T-helper 1 cell treated with Interleukin-12 subunit alpha and Interleukin-12 subunit beta and Interleukin-4 antibody, amounts not matched to agents 30 μg/mL and 1 μg/mL, for 36 hours (primary cell): ENCODE measurements around the gene RHEB.
"Not testable (repeated sequence)": the region's sequence is repeated elsewhere in the genome, so short reads cannot be mapped to it uniquely, and the experiment has no call there.

Experiments used
- H3K27ac Mint-ChIP-seq: one replicate; pipeline ENCODE4 v1.8.0; 2021; ENCODE audit warnings: mild to moderate bottlenecking, mixed read lengths
- H3K27me3 Mint-ChIP-seq: one replicate; pipeline ENCODE4 v1.8.0; 2021; ENCODE audit warnings: low read depth, mixed read lengths
- H3K36me3 Mint-ChIP-seq: one replicate; pipeline ENCODE4 v1.8.0; 2021; ENCODE audit warnings: low read depth, mixed read lengths
- H3K4me1 Mint-ChIP-seq: one replicate; pipeline ENCODE4 v1.8.0; 2021; ENCODE audit warnings: low read depth, mixed read lengths
- H3K4me3 Mint-ChIP-seq: one replicate; pipeline ENCODE4 v1.8.0; 2021; ENCODE audit warnings: mild to moderate bottlenecking, moderate library complexity, mixed read lengths
- H3K9me3 Mint-ChIP-seq: one replicate; pipeline ENCODE4 v1.8.0; 2021; ENCODE audit warnings: mixed read lengths

Gene RHEB

DNA sequence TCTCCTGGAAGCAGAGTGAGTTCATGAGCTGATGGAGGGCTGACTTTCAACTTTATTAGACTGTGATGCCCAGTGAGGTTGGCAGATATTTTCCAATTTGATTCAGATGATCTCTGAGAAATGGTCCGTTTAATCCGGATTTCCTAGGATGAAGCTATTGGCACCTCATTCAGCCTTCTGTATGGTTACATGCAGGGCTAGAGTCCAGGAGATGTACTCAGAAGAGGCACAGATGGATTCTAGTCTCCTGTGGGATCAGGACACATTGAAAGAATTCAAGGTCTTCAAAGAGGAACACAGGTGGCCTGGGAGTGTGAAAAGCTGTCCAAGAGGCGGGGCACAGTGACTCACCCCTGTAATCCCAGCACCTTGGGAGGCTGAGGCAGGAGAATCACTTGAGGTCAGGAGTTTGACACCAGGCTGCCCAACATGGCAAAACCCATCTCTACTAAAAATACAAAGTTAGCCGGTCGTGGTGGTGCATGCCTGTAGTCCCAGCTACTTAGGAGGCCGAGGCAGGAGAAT lies 23.0 kb upstream of the RHEB start:
- H3K4me1 Mint-ChIP-seq, result peaks cover 3% of the 10 kb centered on the region
- no peak overlapping the region for H3K27ac Mint-ChIP-seq
- peaks cover 45% of the 10 kb centered on the region for H3K27me3 Mint-ChIP-seq
- no peaks in the 10 kb centered on the region for H3K9me3 Mint-ChIP-seq
- H3K36me3 Mint-ChIP-seq, result no peaks in the 10 kb centered on the region
- H3K4me3 Mint-ChIP-seq, result no peak overlapping the region

DNA sequence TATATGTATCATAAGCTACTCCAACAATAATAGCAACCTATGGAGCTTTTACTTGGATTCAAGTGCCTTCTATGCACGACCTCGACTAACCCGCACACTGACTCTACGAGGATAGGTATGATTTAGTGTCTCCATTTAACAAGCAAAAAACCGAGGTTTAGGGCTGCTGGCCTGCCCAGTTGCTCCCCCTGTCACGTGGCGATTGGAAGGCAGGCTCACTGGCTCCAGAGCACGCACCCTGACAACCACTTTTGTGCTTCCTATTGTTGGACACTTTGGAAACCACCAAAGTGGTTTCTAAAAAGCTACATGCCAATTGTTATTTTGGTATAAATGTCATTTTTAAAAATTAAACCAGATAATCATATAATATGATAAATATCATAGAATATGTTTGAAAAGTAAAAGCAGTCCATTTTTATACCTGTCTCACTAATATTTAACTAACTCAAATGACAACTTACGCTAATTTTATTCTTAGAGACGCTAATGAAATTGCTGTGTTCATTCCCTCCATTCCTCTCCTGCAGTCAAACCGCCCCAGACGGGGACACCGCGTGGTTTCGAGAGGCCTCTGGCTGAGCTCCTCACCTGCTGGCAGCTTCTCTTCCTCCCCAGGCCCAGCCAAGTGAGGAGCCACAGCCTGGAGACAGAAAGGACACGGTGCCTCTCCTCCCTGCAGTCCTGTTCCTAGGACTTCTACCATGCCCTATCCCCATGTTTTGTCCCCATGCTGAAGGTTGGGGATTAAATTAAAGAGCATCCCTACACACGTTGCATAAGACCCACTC lies 22.2 kb upstream of the RHEB start:
- H3K9me3 Mint-ChIP-seq, result no peaks in the 10 kb centered on the region
- no peak overlapping the region for H3K27ac Mint-ChIP-seq
- H3K36me3 Mint-ChIP-seq, result no peaks in the 10 kb centered on the region
- peaks cover 41% of the 10 kb centered on the region for H3K27me3 Mint-ChIP-seq
- H3K4me1 Mint-ChIP-seq, result peaks cover 3% of the 10 kb centered on the region
- H3K4me3 Mint-ChIP-seq, result no peak overlapping the region

DNA sequence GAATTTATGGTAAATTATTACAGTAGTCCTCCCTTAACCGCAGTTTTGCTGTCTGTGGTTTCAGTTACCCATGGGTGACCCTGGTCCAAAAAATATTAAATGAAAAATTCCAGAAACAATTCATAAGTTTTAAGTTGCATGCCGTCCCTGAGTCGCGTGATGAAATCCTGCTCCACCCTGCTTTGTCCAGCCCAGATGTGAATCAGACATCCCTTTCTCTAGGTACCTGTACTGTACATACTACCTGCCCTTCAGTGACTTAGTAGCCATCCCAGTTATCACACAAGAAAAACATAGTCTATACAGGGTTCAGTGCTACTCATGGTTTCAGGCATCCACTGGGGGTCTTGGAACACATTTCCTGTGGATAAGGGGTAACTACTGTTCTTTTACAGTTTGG lies 20.5 kb upstream of the RHEB start:
- H3K27me3 Mint-ChIP-seq, result peaks cover 33% of the 10 kb centered on the region
- H3K4me3 Mint-ChIP-seq, result no peak overlapping the region
- peaks cover 3% of the 10 kb centered on the region for H3K4me1 Mint-ChIP-seq
- no peaks in the 10 kb centered on the region for H3K36me3 Mint-ChIP-seq
- no peaks in the 10 kb centered on the region for H3K9me3 Mint-ChIP-seq
- no peak overlapping the region for H3K27ac Mint-ChIP-seq

DNA sequence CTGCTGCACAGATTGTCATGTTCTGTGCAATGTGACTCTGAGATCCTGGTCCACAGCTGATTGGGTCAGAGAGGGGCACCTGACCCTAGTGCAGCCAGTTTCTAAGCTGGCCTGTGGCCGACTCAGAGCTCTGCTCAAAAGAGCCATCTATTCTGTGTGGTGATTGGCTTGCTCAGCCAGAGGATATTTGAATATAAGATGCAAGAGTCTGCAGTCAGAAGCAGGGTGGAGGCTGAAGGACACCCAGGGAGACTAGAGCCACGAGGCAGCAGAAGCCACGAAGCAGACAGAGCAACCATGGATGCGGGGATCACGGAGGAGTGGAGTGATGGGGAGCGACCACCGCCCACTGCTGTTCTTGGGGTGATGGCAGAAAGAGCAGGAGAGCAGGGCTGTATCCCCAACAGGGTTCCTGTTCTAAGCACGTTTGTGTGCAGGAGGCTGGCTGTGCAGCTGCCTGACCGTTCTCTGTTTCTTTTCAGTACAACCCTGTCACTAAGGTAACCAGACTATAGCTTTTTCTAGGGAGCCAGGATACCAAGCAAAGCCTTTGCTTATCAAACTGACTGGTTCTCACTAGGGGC lies 19.5 kb upstream of the RHEB start:
- H3K4me1 Mint-ChIP-seq, result peaks cover 3% of the 10 kb centered on the region
- no peak overlapping the region for H3K4me3 Mint-ChIP-seq
- H3K36me3 Mint-ChIP-seq, result no peaks in the 10 kb centered on the region
- peaks cover 25% of the 10 kb centered on the region for H3K27me3 Mint-ChIP-seq
- H3K27ac Mint-ChIP-seq, result no peak overlapping the region
- H3K9me3 Mint-ChIP-seq, result no peaks in the 10 kb centered on the region

DNA sequence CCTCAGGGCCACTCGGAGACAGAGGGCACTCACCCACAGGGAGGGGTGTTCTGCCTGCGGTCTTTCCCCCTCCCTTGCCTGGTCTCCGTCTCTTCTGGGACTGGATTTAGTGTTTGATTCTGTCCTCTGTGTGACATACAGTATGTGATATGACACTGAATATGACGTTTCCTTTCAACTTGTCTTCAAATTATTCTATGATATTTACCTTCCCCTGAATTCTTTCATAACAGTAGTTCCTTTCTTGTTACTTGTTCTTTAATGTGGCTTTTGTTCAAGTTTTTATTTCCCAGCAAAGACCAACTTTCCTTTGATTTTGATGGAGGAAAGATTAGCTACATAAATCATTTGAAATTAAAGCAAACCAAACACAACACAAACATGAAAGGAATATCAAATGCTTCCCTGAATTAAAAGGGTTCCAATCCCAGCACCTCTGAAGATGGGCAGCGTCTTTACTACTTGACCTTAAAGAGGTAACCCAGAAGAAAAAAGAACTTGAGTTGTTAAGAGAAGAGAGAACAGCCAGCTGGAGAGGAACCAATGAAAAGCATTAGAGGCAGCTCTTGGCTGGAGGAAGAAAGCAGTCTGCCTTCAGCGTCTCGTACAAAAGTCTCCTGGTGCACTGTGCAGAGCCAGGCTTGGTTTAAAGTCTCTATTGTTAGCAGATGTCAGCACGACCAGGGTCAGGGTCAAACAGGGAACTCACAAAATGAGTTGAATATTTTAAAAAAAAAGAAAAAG lies 18.3 kb upstream of the RHEB start:
- Mint-ChIP-seq H3K27ac (no peak overlapping the region), H3K27me3 (peaks cover 23% of the 10 kb centered on the region), H3K9me3 (no peaks in the 10 kb centered on the region), H3K4me3 (no peak overlapping the region), H3K36me3 (no peaks in the 10 kb centered on the region), H3K4me1 (peaks cover 3% of the 10 kb centered on the region)

DNA sequence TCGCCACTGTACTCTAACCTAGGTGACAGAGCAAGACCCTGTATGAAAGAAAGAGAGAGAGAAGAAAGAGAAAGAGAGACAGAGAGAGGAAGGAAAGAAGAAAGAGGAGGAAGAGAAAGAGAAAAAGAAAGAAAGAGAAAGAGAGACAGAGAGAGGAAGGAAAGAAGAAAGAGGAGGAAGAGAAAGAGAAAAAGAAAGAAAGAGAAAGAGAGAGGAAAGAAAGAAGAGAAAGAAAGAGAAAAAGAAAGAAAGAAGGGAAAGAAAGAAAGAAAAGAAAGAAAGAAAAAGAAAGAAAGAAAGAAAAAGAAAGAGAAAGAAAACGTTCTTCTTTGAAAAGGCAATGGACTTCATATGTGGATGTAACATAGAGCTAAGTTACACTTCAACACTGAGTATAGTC lies 16.5 kb upstream of the RHEB start:
- not testable (repeated sequence) for H3K36me3 Mint-ChIP-seq, H3K4me3 Mint-ChIP-seq, H3K27ac Mint-ChIP-seq, H3K4me1 Mint-ChIP-seq, H3K9me3 Mint-ChIP-seq
- peaks cover 22% of the 10 kb centered on the region for H3K27me3 Mint-ChIP-seq

DNA sequence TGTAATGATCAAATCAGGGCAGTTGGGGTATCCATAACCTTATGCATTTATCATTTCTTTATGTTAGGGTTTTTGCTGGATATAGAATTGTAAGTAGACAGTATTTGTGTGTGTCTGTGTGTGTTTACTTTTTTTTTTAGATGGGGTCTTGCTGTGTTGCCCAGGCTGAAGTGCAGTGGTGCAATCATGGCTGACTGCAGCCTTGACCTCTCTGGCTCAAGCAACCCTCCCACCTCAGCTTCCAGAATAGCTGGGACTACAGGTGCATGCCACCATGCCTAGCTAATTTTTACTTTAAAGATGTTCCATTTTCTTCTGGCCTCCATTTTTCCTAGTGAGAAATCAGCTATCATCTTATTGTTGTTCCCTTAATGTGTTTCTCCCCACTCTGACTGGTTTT lies 10.1 kb upstream of the RHEB start:
- no peak overlapping the region for H3K4me3 Mint-ChIP-seq
- H3K36me3 Mint-ChIP-seq, result peaks cover 3% of the 10 kb centered on the region
- H3K27me3 Mint-ChIP-seq, result peaks cover 19% of the 10 kb centered on the region
- no peaks in the 10 kb centered on the region for H3K4me1 Mint-ChIP-seq
- H3K27ac Mint-ChIP-seq, result no peak overlapping the region
- peaks cover 21% of the 10 kb centered on the region for H3K9me3 Mint-ChIP-seq

DNA sequence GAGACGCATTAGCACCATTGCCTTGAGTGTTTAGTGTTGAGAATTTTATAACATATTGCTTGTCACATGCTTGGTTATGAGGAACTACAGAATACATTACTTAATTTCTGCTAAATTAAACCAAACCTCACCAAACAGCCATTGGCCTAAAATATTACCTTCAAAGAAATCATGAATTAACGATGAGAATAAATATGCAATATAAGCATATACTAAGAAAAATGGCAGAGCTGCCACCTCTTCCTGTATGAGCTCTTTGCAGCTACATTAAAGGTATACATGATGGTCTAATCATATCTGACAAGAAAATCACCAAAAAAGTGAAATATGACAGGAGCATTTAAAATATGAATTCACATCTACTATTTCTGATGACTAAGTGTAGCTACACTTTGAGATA lies 5.2 kb upstream of the RHEB start:
- Mint-ChIP-seq H3K4me1 (peaks cover 3% of the 10 kb centered on the region), H3K27ac (no peak overlapping the region), H3K27me3 (peaks cover 25% of the 10 kb centered on the region), H3K4me3 (no peak overlapping the region), H3K36me3 (no peaks in the 10 kb centered on the region), H3K9me3 (peaks cover 6% of the 10 kb centered on the region)

DNA sequence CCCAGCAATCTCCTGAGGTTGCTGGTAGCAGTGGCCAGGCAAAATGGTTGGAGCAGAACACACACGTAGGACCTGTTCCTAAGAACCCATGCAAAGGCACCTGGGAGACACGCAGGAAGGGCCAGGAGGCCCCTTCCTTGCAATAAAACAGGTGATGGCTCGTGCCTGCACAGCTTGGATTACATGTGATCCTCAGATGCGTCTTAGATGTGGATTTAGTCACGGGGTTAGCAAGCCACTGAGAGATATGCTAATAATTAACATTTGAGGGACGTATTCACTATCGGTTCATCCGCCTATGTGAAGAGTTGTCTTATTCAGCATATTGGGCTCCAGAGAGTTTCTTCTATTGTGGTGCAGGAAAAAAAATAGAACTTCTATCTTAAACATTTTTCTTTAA lies 4.6 kb upstream of the RHEB start:
- peaks cover 25% of the 10 kb centered on the region for H3K27me3 Mint-ChIP-seq
- H3K4me3 Mint-ChIP-seq, result no peak overlapping the region
- H3K4me1 Mint-ChIP-seq, result peaks cover 3% of the 10 kb centered on the region
- no peak overlapping the region for H3K27ac Mint-ChIP-seq
- H3K36me3 Mint-ChIP-seq, result peaks cover 1% of the 10 kb centered on the region
- H3K9me3 Mint-ChIP-seq, result peaks cover 3% of the 10 kb centered on the region

DNA sequence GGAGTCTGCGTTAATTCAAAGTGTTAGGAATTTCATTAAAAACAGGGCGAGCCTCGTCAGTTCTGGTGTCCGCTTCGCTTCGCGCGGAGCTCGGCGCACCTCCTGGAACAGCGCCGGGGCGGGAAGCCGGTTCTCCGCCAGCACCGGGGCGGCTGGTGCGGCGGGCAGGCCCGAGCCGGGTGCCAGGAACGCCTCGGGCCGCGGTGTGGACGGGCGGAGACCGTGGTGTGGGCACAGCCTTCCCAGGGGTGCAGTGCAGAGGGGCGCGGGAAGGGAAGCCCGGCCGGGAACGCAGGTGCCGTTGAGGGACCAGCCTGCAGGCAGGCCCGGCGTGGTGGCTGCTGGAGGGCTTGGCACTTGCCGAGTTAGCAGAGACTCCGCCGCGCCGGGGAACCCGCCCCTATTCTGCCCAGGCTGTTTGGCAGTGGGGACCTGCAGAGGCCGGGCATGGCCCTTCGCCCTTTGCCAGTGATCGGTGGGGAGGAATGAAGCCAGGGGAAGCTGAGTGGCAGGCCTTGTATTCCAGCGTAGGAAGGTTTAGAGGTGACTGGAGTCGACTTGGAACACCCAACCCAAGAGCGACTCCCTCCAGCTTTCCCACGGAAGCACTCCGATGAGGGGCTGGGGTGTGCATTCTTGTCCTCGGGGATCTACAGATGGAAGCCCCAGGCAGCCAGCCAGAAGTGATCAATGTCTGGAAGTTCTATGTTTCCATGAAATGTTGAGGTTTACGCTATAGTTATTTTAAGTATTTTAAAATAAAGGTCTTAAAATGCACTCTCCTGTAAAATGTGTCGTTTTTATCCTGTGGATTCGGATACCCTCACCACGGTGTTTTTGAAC lies 945 bp upstream of the RHEB start:
- Mint-ChIP-seq H3K36me3 (peaks cover 1% of the 10 kb centered on the region), H3K27ac (peak overlapping the region; percentile 95), H3K4me1 (peaks cover 28% of the 10 kb centered on the region), H3K27me3 (peaks cover 14% of the 10 kb centered on the region), H3K4me3 (peak overlapping the region; percentile 83), H3K9me3 (no peaks in the 10 kb centered on the region)

DNA sequence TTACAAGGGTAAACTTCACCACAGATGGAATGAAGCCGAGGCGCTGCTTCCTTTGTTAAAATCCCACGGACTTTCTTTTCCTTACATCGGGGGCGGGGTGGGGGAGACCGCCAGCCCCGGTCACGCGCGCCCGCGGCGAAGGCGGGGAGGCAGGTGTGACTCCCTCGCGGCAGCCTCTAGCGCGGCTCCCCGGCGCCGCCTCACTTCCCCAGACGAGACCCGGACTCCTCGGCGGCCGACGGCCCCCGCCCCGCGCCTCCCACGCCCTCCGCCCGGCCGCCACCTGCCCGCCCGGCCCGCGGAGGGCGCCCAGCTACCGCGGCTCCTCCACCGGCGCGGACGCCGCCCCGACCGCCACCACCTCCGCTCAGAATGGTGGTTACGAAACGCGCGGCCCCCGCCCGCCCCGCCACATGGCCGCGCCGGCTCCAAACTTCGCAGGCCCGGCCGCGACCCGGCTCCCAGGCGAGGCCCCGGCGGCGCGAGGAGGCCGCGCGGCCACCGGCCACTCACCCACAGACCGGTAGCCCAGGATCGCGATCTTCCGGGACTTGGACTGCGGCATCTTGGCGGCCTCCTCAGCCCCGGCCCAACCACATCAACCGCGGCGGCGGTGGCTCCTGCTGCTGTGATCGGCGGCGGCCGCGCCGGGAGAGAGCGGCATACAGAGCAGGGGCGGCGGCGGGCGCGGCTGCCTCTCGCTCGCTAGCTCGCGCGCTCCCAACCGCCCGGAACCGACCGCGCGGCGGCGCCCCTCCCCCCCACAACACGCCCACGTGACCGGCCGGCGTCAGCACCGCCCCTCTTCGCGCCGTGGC lies 539 bp downstream of the RHEB start:
- not testable (repeated sequence) for H3K36me3 Mint-ChIP-seq, H3K9me3 Mint-ChIP-seq
- Mint-ChIP-seq H3K4me3 (peak overlapping the region; percentile 91), H3K4me1 (peaks cover 36% of the 10 kb centered on the region), H3K27me3 (peaks cover 13% of the 10 kb centered on the region), H3K27ac (peak overlapping the region; percentile 95)

DNA sequence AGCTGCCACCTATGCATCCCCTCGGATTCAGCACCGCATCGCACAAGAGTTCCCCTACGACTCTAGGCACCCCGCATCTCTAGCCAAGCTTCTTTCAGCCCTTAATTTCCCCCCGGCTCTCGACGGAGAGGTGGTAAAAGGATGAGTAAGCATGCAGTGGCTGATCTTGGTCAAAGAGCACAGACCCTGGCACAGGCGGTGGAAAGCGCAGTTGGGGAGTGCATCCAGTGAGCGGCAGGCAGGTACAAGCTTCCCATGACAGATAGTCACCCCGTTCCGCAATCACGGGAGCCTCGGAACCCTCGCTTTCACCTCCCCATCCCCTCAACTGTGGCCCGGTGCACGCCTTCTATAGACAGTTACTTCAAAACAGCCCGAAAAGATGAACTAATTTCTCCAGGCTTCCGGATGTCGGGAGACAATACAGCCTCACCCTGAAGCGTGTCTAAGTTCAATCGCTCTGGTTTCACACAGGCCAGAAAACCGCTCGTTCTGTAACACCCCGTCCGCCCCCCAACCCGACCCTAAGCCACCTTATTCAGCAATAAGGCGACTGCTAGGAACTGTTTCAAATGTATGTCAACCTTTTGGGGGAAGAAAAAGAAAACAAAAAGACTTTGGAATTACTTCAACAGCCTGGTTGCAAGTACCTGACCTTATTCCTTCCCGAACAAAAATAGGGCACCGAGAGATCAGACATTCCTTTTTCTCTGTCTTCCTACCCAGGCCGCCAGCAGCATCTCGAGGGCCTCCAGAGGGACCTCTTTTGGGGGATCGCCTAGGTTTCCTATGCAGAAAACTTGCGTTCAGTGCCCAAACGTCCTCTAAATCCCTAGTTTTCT lies 1.4 kb downstream of the RHEB start:
- peaks cover 1% of the 10 kb centered on the region for H3K36me3 Mint-ChIP-seq
- no peaks in the 10 kb centered on the region for H3K9me3 Mint-ChIP-seq
- peaks cover 42% of the 10 kb centered on the region for H3K4me1 Mint-ChIP-seq
- peak overlapping the region; percentile 91 for H3K4me3 Mint-ChIP-seq
- H3K27me3 Mint-ChIP-seq, result peaks cover 5% of the 10 kb centered on the region
- H3K27ac Mint-ChIP-seq, result peak overlapping the region; percentile 90

DNA sequence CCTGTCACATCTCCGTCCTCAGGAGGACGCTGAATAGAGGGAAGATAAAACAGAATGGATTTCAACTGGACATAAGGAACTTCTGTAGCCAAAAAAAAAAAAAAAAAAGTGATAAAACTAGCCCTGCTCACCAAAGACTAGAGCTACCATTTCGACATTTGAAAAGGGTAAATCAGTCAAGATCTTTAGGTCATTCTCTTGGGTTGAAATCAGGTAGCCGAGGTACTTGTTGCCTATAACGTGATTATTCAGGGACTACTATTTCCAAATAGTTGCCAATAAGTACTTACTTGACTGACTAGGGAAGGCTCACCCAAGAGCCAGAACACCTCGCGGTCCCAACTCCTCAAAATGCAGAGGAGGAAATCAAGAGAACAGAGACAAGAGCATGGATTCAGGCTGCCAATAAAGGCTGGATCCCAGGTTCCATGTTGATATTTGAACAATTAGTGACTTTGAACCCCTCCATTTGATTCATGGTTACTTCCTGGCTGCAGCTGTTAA lies 2.0 kb downstream of the RHEB start:
- Mint-ChIP-seq H3K27me3 (no peaks in the 10 kb centered on the region), H3K9me3 (no peaks in the 10 kb centered on the region), H3K27ac (peak overlapping the region; percentile 90), H3K4me3 (peak overlapping the region; percentile 91), H3K36me3 (peaks cover 1% of the 10 kb centered on the region), H3K4me1 (peaks cover 46% of the 10 kb centered on the region)
